Activated B cell treated with CpG ODN at 0.5 μM for 24 hours (primary cell): ENCODE data around the gene DNAH17. TPM values are rescaled to one million over a fixed set of nuclear protein-coding genes. Genes with fewer than 3 reads are reported as not detected.

Experiments used
- ATAC-seq: fragments of 200-7000 bp; cut with Tn5 transposase; one replicate; pipeline ENCODE4 v1.10.0; 2021; ENCODE audit warnings: low read depth, mild to moderate bottlenecking, moderate library complexity
- CTCF ChIA-PET: fragments of 350-600 bp; sonication (Branson Sonifier 250); formaldehyde crosslinking; loops from one replicate; lab custom pipeline; 2021; ENCODE audit warnings: antibody characterized with exemption; lab: Charles Lee
- POLR2A ChIA-PET: fragments of 350-600 bp; sonication (Branson Sonifier 250); formaldehyde crosslinking; loops from one replicate; lab custom pipeline; 2021; ENCODE audit warnings: antibody characterized with exemption; lab: Charles Lee
- DNase-seq: peaks from one replicate; pipeline ENCODE4 v3.0.0; 2022
- H3K27ac Mint-ChIP-seq: one replicate; pipeline ENCODE4 v1.8.0; 2020; ENCODE audit warnings: mixed read lengths
- H3K27me3 Mint-ChIP-seq: one replicate; pipeline ENCODE4 v1.8.0; 2021; ENCODE audit warnings: mixed read lengths
- H3K36me3 Mint-ChIP-seq: one replicate; pipeline ENCODE4 v1.8.0; 2021; ENCODE audit warnings: low read depth, mixed read lengths
- H3K4me1 Mint-ChIP-seq: one replicate; pipeline ENCODE4 v1.8.0; 2021; ENCODE audit warnings: mixed read lengths
- H3K4me3 Mint-ChIP-seq: one replicate; pipeline ENCODE4 v1.8.0; 2020; ENCODE audit warnings: mild to moderate bottlenecking, mixed read lengths
- H3K9me3 Mint-ChIP-seq: one replicate; pipeline ENCODE4 v1.8.0; 2020; ENCODE audit warnings: mixed read lengths
- CTCF ChIP-seq: fragments of 200-600 bp; IDR thresholded peaks from one replicate; pipeline ENCODE4 v1.8.0; 2022; ENCODE audit warnings: antibody characterized with exemption, mild to moderate bottlenecking
- intact Hi-C: fragments of 100-400 bp; cut with micrococcal nuclease; formaldehyde crosslinking; loops from one replicate; pipeline ENCODE4 v1.15.1; 2024
- total RNA-seq: library from RNA; stranded (reverse); gene quantifications from 2 replicates; pipeline ENCODE4 v1.2.3, GENCODE V29; 2022

The DNAH17 gene
- total RNA-seq, 1 donor from 2014 or later = 0.13 TPM

GRCh38 chr17:78394209-78394608 lies 183.0 kb downstream of the DNAH17 start:
- TF ChIP-seq CTCF = no peak
- Mint-ChIP-seq H3K27ac (no peak overlapping the region), H3K36me3 (peaks cover 62% of the 10 kb centered on the region), H3K4me1 (peaks cover 35% of the 10 kb centered on the region), H3K9me3 (no peaks in the 10 kb centered on the region), H3K27me3 (no peaks in the 10 kb centered on the region), H3K4me3 (no peak overlapping the region)
- intact Hi-C loops = no loop called here
- ATAC-seq = no peak
- DNase-seq = no peak
- CTCF ChIA-PET = no interaction called here
- POLR2A ChIA-PET = no interaction called here

- CTCF ChIA-PET = no interaction called here
- Mint-ChIP-seq H3K4me3 (no peak overlapping the region), H3K27ac (no peak overlapping the region), H3K36me3 (peaks cover 56% of the 10 kb centered on the region), H3K27me3 (no peaks in the 10 kb centered on the region), H3K4me1 (peaks cover 42% of the 10 kb centered on the region), H3K9me3 (no peaks in the 10 kb centered on the region)
- intact Hi-C loops = no loop called here
- DNase-seq (no peak), ATAC-seq (no peak)
- no peak for TF ChIP-seq CTCF
- POLR2A ChIA-PET = no interaction called here
Measured at GRCh38 chr17:78393575-78393974, 183.6 kb downstream of the DNAH17 start.

- CTCF ChIA-PET = interaction anchor here (1.0 to 1.7 kb wide), 2 partner anchors 30 kb away, joined by 4 to 5 read pairs; no protein-coding TSS in a partner anchor
- H3K9me3 Mint-ChIP-seq = no peaks in the 10 kb centered on the region
- no peak overlapping the region for H3K27ac Mint-ChIP-seq
- no peak for ATAC-seq
- POLR2A ChIA-PET = no interaction called here
- H3K36me3 Mint-ChIP-seq = peaks cover 45% of the 10 kb centered on the region
- H3K27me3 Mint-ChIP-seq = no peaks in the 10 kb centered on the region
- H3K4me1 Mint-ChIP-seq = peaks cover 53% of the 10 kb centered on the region
- H3K4me3 Mint-ChIP-seq = no peak overlapping the region
- intact Hi-C loops = no loop called here
- no peak for DNase-seq
- no peak for TF ChIP-seq CTCF
Measured at GRCh38 chr17:78392295-78392694, 184.9 kb downstream of the DNAH17 start.

- no peak for DNase-seq
- Mint-ChIP-seq H3K4me1 (peaks cover 57% of the 10 kb centered on the region), H3K4me3 (no peak overlapping the region), H3K27ac (no peak overlapping the region), H3K9me3 (no peaks in the 10 kb centered on the region), H3K27me3 (no peaks in the 10 kb centered on the region), H3K36me3 (peaks cover 41% of the 10 kb centered on the region)
- CTCF ChIA-PET = interaction anchor here (1.0 to 1.7 kb wide), 3 partner anchors 29 to 31 kb away, joined by 4 to 5 read pairs (median 4); no protein-coding TSS in a partner anchor
- intact Hi-C loops = no loop called here
- TF ChIP-seq CTCF = no peak
- ATAC-seq = no peak
- POLR2A ChIA-PET = interaction anchor here (0.5 kb wide), 1 partner anchor 94 kb away, joined by 3 read pairs; no protein-coding TSS in a partner anchor
Measured at GRCh38 chr17:78391843-78392242, 185.4 kb downstream of the DNAH17 start.

GRCh38 chr17:78391051-78391431 lies 186.2 kb downstream of the DNAH17 start:
- H3K36me3 Mint-ChIP-seq = peaks cover 35% of the 10 kb centered on the region
- intact Hi-C loops = no loop called here
- ATAC-seq (no peak), DNase-seq (no peak)
- no peaks in the 10 kb centered on the region for H3K9me3 Mint-ChIP-seq
- no peak for TF ChIP-seq CTCF
- peaks cover 65% of the 10 kb centered on the region for H3K4me1 Mint-ChIP-seq
- POLR2A ChIA-PET = no interaction called here
- no peak overlapping the region for H3K27ac Mint-ChIP-seq
- H3K4me3 Mint-ChIP-seq = no peak overlapping the region
- CTCF ChIA-PET = interaction anchor here (1.5 to 1.7 kb wide), 2 partner anchors 30 to 31 kb away, joined by 4 to 5 read pairs; no protein-coding TSS in a partner anchor
- H3K27me3 Mint-ChIP-seq = no peaks in the 10 kb centered on the region
